ENCODE measurements around the gene AFG3L2. TPM values are rescaled to one million over a fixed set of nuclear protein-coding genes. Genes with fewer than 3 reads are reported as not detected.

The AFG3L2 gene
- total and polyA plus RNA-seq, 2 experiments from 2014 or later: 50.3 to 105 TPM

GRCh38 chr18:12373116-12373770 lies 3.8 kb downstream of the AFG3L2 start:
- Mint-ChIP-seq H3K27me3 (ENCODE audit: insufficient read depth, low read depth, poor library complexity) (peaks cover 8% of the 10 kb centered on the region), H3K27ac (no peak overlapping the region), H3K9me3 (no peaks in the 10 kb centered on the region), H3K36me3 (ENCODE audit: low read depth) (peaks cover 23% of the 10 kb centered on the region), H3K4me3 (no peak overlapping the region), H3K4me1 (peaks cover 30% of the 10 kb centered on the region)
- no peak for ATAC-seq
- no peak for DNase-seq (ENCODE audit: low spot score)
- 0 out of 2 replicates have a peak overlapping the region, but pooled peaks have one; percentile 2 for H3K4me2 ChIP-seq
- H3K36me3 ChIP-seq (ENCODE audit: insufficient read depth): no peaks in the 10 kb centered on the region; the same call in 1 of the 2 replicates
- H3K79me2 ChIP-seq (replicated peaks; ENCODE audit: insufficient read depth): peaks cover 84% of the 10 kb centered on the region
- no peak overlapping the region for H3K27ac ChIP-seq (ENCODE audit: low read depth)
- no peaks in the 10 kb centered on the region for H3K27me3 ChIP-seq (ENCODE audit: insufficient read depth)
- H2AFZ ChIP-seq: no peak overlapping the region
- no peak for TF ChIP-seq STAT1 (IDR thresholded peaks at IDR 0.05; ENCODE audit: unreplicated experiment)
- TF ChIP-seq CREB1 (CRISPR knock-in tag; IDR thresholded peaks at IDR 0.05; ENCODE audit: low read depth): no peak
- TF ChIP-seq, protein P1, sequence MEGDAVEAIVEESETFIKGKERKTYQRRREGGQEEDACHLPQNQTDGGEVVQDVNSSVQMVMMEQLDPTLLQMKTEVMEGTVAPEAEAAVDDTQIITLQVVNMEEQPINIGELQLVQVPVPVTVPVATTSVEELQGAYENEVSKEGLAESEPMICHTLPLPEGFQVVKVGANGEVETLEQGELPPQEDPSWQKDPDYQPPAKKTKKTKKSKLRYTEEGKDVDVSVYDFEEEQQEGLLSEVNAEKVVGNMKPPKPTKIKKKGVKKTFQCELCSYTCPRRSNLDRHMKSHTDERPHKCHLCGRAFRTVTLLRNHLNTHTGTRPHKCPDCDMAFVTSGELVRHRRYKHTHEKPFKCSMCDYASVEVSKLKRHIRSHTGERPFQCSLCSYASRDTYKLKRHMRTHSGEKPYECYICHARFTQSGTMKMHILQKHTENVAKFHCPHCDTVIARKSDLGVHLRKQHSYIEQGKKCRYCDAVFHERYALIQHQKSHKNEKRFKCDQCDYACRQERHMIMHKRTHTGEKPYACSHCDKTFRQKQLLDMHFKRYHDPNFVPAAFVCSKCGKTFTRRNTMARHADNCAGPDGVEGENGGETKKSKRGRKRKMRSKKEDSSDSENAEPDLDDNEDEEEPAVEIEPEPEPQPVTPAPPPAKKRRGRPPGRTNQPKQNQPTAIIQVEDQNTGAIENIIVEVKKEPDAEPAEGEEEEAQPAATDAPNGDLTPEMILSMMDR (conservative IDR thresholded peaks at IDR 0.05; ENCODE audit: low read depth in 2 of 2): no peak
- TF ChIP-seq JUNB (IDR thresholded peaks at IDR 0.05; ENCODE audit: unreplicated experiment): no peak
- no peak for TF ChIP-seq ZNF462 (CRISPR knock-in tag; IDR thresholded peaks at IDR 0.05)
- TF ChIP-seq ZNF114 (CRISPR knock-in tag; IDR thresholded peaks at IDR 0.05): no peak
- TF ChIP-seq EZH2phosphoT487 (IDR thresholded peaks at IDR 0.05; ENCODE audit: unreplicated experiment): no peak
- no peak for TF ChIP-seq ZNF331 (CRISPR knock-in tag; IDR thresholded peaks at IDR 0.05; ENCODE audit: low read depth)
- no peak for TF ChIP-seq NANOG (IDR thresholded peaks at IDR 0.05; ENCODE audit: borderline replicate concordance)
- no peak for TF ChIP-seq EZH2 (IDR thresholded peaks at IDR 0.05; ENCODE audit: low read depth, unreplicated experiment)
- no peak for TF ChIP-seq POLR2AphosphoS5 (IDR thresholded peaks at IDR 0.05; ENCODE audit: low read depth)
- TF ChIP-seq, protein P2, sequence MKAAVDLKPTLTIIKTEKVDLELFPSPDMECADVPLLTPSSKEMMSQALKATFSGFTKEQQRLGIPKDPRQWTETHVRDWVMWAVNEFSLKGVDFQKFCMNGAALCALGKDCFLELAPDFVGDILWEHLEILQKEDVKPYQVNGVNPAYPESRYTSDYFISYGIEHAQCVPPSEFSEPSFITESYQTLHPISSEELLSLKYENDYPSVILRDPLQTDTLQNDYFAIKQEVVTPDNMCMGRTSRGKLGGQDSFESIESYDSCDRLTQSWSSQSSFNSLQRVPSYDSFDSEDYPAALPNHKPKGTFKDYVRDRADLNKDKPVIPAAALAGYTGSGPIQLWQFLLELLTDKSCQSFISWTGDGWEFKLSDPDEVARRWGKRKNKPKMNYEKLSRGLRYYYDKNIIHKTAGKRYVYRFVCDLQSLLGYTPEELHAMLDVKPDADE (IDR thresholded peaks at IDR 0.05): no peak
- no peak for TF ChIP-seq REST (IDR thresholded peaks at IDR 0.05; ENCODE audit: unreplicated experiment)
- H4K20me1 ChIP-seq (replicated peaks; ENCODE audit: insufficient read depth): peaks cover 48% of the 10 kb centered on the region
- peaks cover 30% of the 10 kb centered on the region for H3K4me1 ChIP-seq (ENCODE audit: insufficient read depth)
- H3K4me3 ChIP-seq: 0 out of 2 replicates have a peak overlapping the region, but pooled peaks have one; percentile 95
- no peaks in the 10 kb centered on the region for H3K9me2 ChIP-seq (ENCODE audit: insufficient read depth)
- H3F3A ChIP-seq (replicated peaks; ENCODE audit: low read depth): 0 out of 2 replicates have a peak, but pooled peaks cover 13% of the 10 kb centered on the region
